Measurements from ENCODE around the gene ASB15. TPM values are rescaled to one million over a fixed set of nuclear protein-coding genes. Genes with fewer than 3 reads are reported as not detected.

Gene ASB15
- total and polyA plus RNA-seq, 2 donors (not counting 3 experiments of a cell fraction or from before 2014, with no cell fraction given) = not detected

DNA sequence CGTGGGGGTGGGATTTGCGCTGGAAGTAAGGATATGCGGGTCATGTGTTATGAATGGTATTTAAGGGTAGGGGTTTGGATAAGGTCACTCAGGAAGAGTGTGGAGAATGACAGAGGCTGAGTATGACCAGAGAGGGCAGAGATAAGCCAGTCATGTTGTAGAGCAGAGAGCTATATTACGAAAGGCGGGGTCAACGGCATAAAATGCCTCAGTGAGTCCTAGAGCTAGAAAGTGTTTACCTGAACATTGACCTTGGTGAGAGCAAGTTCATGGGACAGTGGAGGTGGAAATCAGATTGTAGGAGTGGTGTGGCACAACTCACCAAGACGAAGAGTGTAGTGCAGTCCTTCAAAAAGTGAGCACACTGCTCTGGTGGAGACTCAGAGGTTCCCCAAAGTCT is 67.9 kb downstream of the ASB15 start:
- Histone ChIP-seq H3K4me2 (ENCODE audit: insufficient read depth, low read length) (no peak overlapping the region), H3K4me1 (ENCODE audit: control insufficient read depth, extremely low read depth, insufficient read depth, low read length) (no peaks in the 10 kb centered on the region), H3K9me1 (replicated peaks; ENCODE audit: control insufficient read depth, extremely low read depth, insufficient read depth, low read length) (no peaks in the 10 kb centered on the region), H2AFZ (ENCODE audit: low read depth, low read length) (no peak overlapping the region), H3K4me3 (replicated peaks in 1 of 3; ENCODE audit: insufficient read depth in 1 of 3, low read depth in 1 of 3, low read length in 3 of 3) (no peak overlapping the region), H3K9me3 (replicated peaks; ENCODE audit: control insufficient read depth, insufficient read depth, low read length) (no peaks in the 10 kb centered on the region), H3K27ac (ENCODE audit: insufficient read depth, low read depth, low read length) (no peak overlapping the region), H3K9ac (replicated peaks; ENCODE audit: extremely low read depth, insufficient read depth, low read length) (no peak overlapping the region), H4K20me1 (replicated peaks; ENCODE audit: control insufficient read depth, extremely low read depth, insufficient read depth, low read length) (no peaks in the 10 kb centered on the region), H3K79me2 (ENCODE audit: control insufficient read depth, insufficient read depth, low read length) (no peaks in the 10 kb centered on the region), H3K27me3 (ENCODE audit: control insufficient read depth in 2 of 2, insufficient read depth in 2 of 2, low read length in 2 of 2) (peaks cover under 1 to 6% of the 10 kb centered on the region in 2 experiments), H3K36me3 (ENCODE audit: control insufficient read depth in 2 of 2, extremely low read depth in 1 of 2, insufficient read depth in 2 of 2, low read length in 2 of 2) (no peaks in the 10 kb centered on the region)
- DNase-seq (ENCODE audit: low read depth, low spot score) (no peak), FAIRE-seq (no peak)
- dilution Hi-C loops (cut with MboI; ENCODE audit: extremely low pct_ligation_motif_present, low sequenced_read_pairs) (no loop called here), intact Hi-C loops (cut with micrococcal nuclease) (no loop called here)
- ChIA-PET CTCF (interaction anchor here (1.4 to 1.9 kb wide), 2 partner anchors 13 to 32 kb away, joined by 3 to 6 read pairs; no protein-coding TSS in a partner anchor), POLR2A (no interaction called here)
- BruUV-seq (replicated peaks) = no TSS peak
- TF ChIP-seq, protein P1, sequence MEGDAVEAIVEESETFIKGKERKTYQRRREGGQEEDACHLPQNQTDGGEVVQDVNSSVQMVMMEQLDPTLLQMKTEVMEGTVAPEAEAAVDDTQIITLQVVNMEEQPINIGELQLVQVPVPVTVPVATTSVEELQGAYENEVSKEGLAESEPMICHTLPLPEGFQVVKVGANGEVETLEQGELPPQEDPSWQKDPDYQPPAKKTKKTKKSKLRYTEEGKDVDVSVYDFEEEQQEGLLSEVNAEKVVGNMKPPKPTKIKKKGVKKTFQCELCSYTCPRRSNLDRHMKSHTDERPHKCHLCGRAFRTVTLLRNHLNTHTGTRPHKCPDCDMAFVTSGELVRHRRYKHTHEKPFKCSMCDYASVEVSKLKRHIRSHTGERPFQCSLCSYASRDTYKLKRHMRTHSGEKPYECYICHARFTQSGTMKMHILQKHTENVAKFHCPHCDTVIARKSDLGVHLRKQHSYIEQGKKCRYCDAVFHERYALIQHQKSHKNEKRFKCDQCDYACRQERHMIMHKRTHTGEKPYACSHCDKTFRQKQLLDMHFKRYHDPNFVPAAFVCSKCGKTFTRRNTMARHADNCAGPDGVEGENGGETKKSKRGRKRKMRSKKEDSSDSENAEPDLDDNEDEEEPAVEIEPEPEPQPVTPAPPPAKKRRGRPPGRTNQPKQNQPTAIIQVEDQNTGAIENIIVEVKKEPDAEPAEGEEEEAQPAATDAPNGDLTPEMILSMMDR (IDR thresholded peaks at IDR 0.05; ENCODE audit: extremely low read depth in 1 of 2, insufficient read depth in 1 of 2, low read depth in 1 of 2, low read length in 2 of 2) = no peak
- TF ChIP-seq JUN (IDR thresholded peaks at IDR 0.05; ENCODE audit: borderline replicate concordance, insufficient read depth, insufficient read length, low read depth) = no peak
- TF ChIP-seq POLR2A (IDR thresholded peaks at IDR 0.05; ENCODE audit: low read depth, low read length) = no peak
- TF ChIP-seq GATA2 (IDR thresholded peaks at IDR 0.05; ENCODE audit: insufficient read depth, insufficient read length, low read depth, low read length) = no peak
- no peak for TF ChIP-seq FOS (IDR thresholded peaks at IDR 0.05; ENCODE audit: borderline replicate concordance, insufficient read depth, low read length)
- no peak for TF ChIP-seq EZH2 (IDR thresholded peaks at IDR 0.05; ENCODE audit: borderline replicate concordance, low read depth, low read length, severe bottlenecking)

All from endothelial cell of umbilical vein (primary cell).